A673 (cell line): ENCODE data around the gene MMP28.

ENCODE experiments used
- EZH2 ChIP-seq: fragments of 200-600 bp; sonication (generic); IDR thresholded peaks from 2 replicates; pipeline ENCODE4 v1.6.1; 2017; ENCODE audit warnings: borderline replicate concordance, low read depth, mild to moderate bottlenecking, mixed read lengths, antibody characterized with exemption, low read length; ENCODE audit not compliant: poor library complexity, severe bottlenecking
- TF ChIP-seq, protein P1 (sequence below): fragments of 300-800, 200-600 bp; sonication (generic); conservative IDR thresholded peaks from 2 replicates; pipeline ENCODE4 v1.5.1; 2017; ENCODE audit warnings: low read depth, mild to moderate bottlenecking, antibody characterized with exemption, low read length, moderate library complexity, mixed read lengths

DNA sequence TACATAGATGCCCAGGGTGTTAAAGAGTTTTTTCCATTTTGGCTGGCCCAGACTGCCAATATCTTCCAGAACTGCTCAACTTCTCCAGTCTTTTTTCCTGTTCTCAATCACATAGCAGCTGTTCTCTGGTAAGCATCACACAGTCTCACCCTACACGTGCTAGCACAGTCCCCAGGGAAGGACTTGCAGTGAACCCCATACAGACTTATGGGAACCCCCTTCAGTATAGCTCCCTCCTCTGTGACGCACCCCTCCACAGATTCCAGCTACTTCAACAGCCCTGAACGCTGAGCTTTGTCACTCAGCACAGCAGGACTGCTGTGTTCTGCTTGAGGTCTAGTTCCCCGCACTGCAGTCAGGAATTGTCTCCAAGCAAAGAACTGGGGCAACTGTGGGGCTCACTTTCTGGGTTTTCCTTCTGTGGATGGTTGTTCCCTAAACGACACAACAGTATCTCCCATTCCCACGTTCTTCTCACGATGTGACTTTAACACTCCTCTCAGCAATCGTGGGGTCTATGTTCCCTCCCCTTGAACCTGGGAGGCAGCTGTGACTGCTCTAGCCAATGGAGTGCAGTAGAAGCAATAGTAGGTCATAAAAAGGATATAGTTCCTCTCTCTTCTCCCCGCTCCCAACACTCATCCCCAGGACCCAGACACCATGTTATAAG lies 3.6 kb downstream of the MMP28 start:
- no peak for TF ChIP-seq EZH2
- TF ChIP-seq, protein P1, sequence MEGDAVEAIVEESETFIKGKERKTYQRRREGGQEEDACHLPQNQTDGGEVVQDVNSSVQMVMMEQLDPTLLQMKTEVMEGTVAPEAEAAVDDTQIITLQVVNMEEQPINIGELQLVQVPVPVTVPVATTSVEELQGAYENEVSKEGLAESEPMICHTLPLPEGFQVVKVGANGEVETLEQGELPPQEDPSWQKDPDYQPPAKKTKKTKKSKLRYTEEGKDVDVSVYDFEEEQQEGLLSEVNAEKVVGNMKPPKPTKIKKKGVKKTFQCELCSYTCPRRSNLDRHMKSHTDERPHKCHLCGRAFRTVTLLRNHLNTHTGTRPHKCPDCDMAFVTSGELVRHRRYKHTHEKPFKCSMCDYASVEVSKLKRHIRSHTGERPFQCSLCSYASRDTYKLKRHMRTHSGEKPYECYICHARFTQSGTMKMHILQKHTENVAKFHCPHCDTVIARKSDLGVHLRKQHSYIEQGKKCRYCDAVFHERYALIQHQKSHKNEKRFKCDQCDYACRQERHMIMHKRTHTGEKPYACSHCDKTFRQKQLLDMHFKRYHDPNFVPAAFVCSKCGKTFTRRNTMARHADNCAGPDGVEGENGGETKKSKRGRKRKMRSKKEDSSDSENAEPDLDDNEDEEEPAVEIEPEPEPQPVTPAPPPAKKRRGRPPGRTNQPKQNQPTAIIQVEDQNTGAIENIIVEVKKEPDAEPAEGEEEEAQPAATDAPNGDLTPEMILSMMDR: no peak
